Activated T-helper 2 cell treated with anti-CD3 and anti-CD28 coated beads, Interferon-gamma antibody, Interleukin-2, Interleukin-4, amounts not matched to agents 10 μg/mL and 5 μg/mL and 100 μg/mL, durations not matched to agents 14 hours and 24 hours and 36 hours (primary cell): ENCODE data around the gene RAPGEF1. TPM values are rescaled to one million over a fixed set of nuclear protein-coding genes. Genes with fewer than 3 reads are reported as not detected.
A peak's percentile ranks its signal among the peaks of the same experiment; 100 is the strongest.

ENCODE experiments used
- DNase-seq: peaks from one replicate; pipeline ENCODE4 v3.0.0; 2021; ENCODE audit warnings: low spot score
- H3K27ac Mint-ChIP-seq: one replicate; pipeline ENCODE4 v1.8.0; 2021; ENCODE audit warnings: mixed read lengths
- H3K27me3 Mint-ChIP-seq: one replicate; pipeline ENCODE4 v1.8.0; 2021; ENCODE audit warnings: low read depth, mixed read lengths
- H3K36me3 Mint-ChIP-seq: one replicate; pipeline ENCODE4 v1.8.0; 2021; ENCODE audit warnings: low read depth, mixed read lengths
- H3K4me1 Mint-ChIP-seq: one replicate; pipeline ENCODE4 v1.8.0; 2021; ENCODE audit warnings: low read depth, mixed read lengths
- H3K4me3 Mint-ChIP-seq: one replicate; pipeline ENCODE4 v1.8.0; 2021; ENCODE audit warnings: low read depth, mild to moderate bottlenecking, moderate library complexity, mixed read lengths
- H3K9me3 Mint-ChIP-seq: one replicate; pipeline ENCODE4 v1.8.0; 2021; ENCODE audit warnings: mixed read lengths
- intact Hi-C: fragments of 100-400 bp; cut with micrococcal nuclease; formaldehyde crosslinking; loops from one replicate; pipeline ENCODE4 v1.15.1; 2023
- total RNA-seq: library from RNA; stranded (reverse); gene quantifications from 2 replicates; pipeline ENCODE4 v1.2.3, GENCODE V29; 2022

Gene RAPGEF1
- total RNA-seq, 1 donor from 2014 or later, result 133 TPM

- intact Hi-C loops, result no loop called here
- DNase-seq, result no peak
- peaks cover 5% of the 10 kb centered on the region for H3K9me3 Mint-ChIP-seq
- peaks cover 1% of the 10 kb centered on the region for H3K27me3 Mint-ChIP-seq
- H3K36me3 Mint-ChIP-seq, result peaks cover 3% of the 10 kb centered on the region
- H3K4me3 Mint-ChIP-seq, result no peak overlapping the region
- no peak overlapping the region for H3K27ac Mint-ChIP-seq
- peaks cover 11% of the 10 kb centered on the region for H3K4me1 Mint-ChIP-seq
Observed at GRCh38 chr9:131537946-131538345, 201.9 kb downstream of the RAPGEF1 start.

- H3K27me3 Mint-ChIP-seq, result no peaks in the 10 kb centered on the region
- no peak for DNase-seq
- no peak overlapping the region for H3K4me3 Mint-ChIP-seq
- peaks cover 1% of the 10 kb centered on the region for H3K36me3 Mint-ChIP-seq
- intact Hi-C loops, result no loop called here
- H3K4me1 Mint-ChIP-seq, result peaks cover 11% of the 10 kb centered on the region
- no peaks in the 10 kb centered on the region for H3K9me3 Mint-ChIP-seq
- H3K27ac Mint-ChIP-seq, result no peak overlapping the region
Observed at GRCh38 chr9:131534721-131535237, 205.1 kb downstream of the RAPGEF1 start.

GRCh38 chr9:131530920-131531832 is 208.7 kb downstream of the RAPGEF1 start, which contains the start of gene UCK1:
Gene UCK1, minus strand, starts transcription at chr9:131531263. Its CDS starts 89 bp downstream, at chr9:131531174.
- peak within 1 kb of the TSS; percentile 79 for H3K4me3 Mint-ChIP-seq

GRCh38 chr9:131530546-131530919 is 209.3 kb downstream of the RAPGEF1 start:
- Mint-ChIP-seq H3K4me1 (peaks cover 13% of the 10 kb centered on the region), H3K27me3 (no peaks in the 10 kb centered on the region), H3K36me3 (peaks cover 29% of the 10 kb centered on the region), H3K9me3 (no peaks in the 10 kb centered on the region), H3K4me3 (peak overlapping the region; percentile 79), H3K27ac (peak overlapping the region; percentile 42)
- intact Hi-C loops, result loop anchor here (2.0 kb wide), 1 partner anchor 28 kb away; the partner anchor contains the start of gene POMT1
- DNase-seq, result no peak

More at GRCh38 chr9:131530920-131531832, 208.7 kb downstream of the RAPGEF1 start, which contains the start of gene UCK1:
- intact Hi-C loops, result loop anchor here (2.0 kb wide), 1 partner anchor 28 kb away; the partner anchor contains the start of gene POMT1
- peak within 1 kb of the TSS; percentile 42 for H3K27ac Mint-ChIP-seq
- H3K9me3 Mint-ChIP-seq, result no peaks in the 10 kb centered on the region
- H3K27me3 Mint-ChIP-seq, result no peaks in the 10 kb centered on the region
- DNase-seq, result peak; percentile 72
- peaks cover 13% of the 10 kb centered on the region for H3K4me1 Mint-ChIP-seq
- H3K36me3 Mint-ChIP-seq, result peaks cover 25% of the 10 kb centered on the region

GRCh38 chr9:131529597-131530545 is 210.0 kb downstream of the RAPGEF1 start:
- intact Hi-C loops, result loop anchor here (2.0 kb wide), 1 partner anchor 27 kb away; the partner anchor contains the start of gene POMT1
- Mint-ChIP-seq H3K36me3 (peaks cover 33% of the 10 kb centered on the region), H3K4me1 (peaks cover 12% of the 10 kb centered on the region), H3K27me3 (no peaks in the 10 kb centered on the region), H3K9me3 (no peaks in the 10 kb centered on the region), H3K27ac (no peak overlapping the region), H3K4me3 (peak overlapping the region; percentile 79)
- no peak for DNase-seq

- Mint-ChIP-seq H3K27ac (no peak overlapping the region), H3K4me1 (peaks cover 6% of the 10 kb centered on the region), H3K4me3 (peak overlapping the region; percentile 79), H3K36me3 (peaks cover 40% of the 10 kb centered on the region), H3K27me3 (no peaks in the 10 kb centered on the region), H3K9me3 (no peaks in the 10 kb centered on the region)
- intact Hi-C loops, result no loop called here
- DNase-seq, result no peak
Observed at GRCh38 chr9:131528886-131529505, 210.9 kb downstream of the RAPGEF1 start.

- Mint-ChIP-seq H3K36me3 (peaks cover 43% of the 10 kb centered on the region), H3K4me3 (peak overlapping the region; percentile 37), H3K27me3 (no peaks in the 10 kb centered on the region), H3K9me3 (no peaks in the 10 kb centered on the region), H3K4me1 (peaks cover 6% of the 10 kb centered on the region), H3K27ac (peak overlapping the region; percentile 19)
- no peak for DNase-seq
- intact Hi-C loops, result no loop called here
Observed at GRCh38 chr9:131528186-131528585, 211.7 kb downstream of the RAPGEF1 start.

Other genes starting within 250 kb of the RAPGEF1 start
- 44.5 and 46.9 TPM in 2 replicates for gene POMT1, start 237.2 kb downstream of the RAPGEF1 start, total RNA-seq
- gene UCK1, start 208.8 kb downstream of the RAPGEF1 start, total RNA-seq, result 22.4 and 24.9 TPM in 2 replicates
- not detected in 2 replicates for gene PRRT1B, start 194.6 kb downstream of the RAPGEF1 start, total RNA-seq